Retinal pigment epithelial cell (primary cell): ENCODE results near the gene AMBP.

Experiments
- DNase-seq: peaks from one replicate; pipeline ENCODE4 v3.0.0-alpha.2; 2010; ENCODE audit warnings: low read depth
- H3K4me3 ChIP-seq: 2 replicates; pipeline ENCODE4 v1.5.1; 2011; ENCODE audit warnings: mild to moderate bottlenecking, low read length, control low read depth, moderate library complexity
- TF ChIP-seq, protein P1 (sequence below): conservative IDR thresholded peaks from 2 replicates; pipeline ENCODE4 v1.5.1; 2011; ENCODE audit warnings: low read depth, low read length, control low read depth, inconsistent platforms

The AMBP gene

DNA sequence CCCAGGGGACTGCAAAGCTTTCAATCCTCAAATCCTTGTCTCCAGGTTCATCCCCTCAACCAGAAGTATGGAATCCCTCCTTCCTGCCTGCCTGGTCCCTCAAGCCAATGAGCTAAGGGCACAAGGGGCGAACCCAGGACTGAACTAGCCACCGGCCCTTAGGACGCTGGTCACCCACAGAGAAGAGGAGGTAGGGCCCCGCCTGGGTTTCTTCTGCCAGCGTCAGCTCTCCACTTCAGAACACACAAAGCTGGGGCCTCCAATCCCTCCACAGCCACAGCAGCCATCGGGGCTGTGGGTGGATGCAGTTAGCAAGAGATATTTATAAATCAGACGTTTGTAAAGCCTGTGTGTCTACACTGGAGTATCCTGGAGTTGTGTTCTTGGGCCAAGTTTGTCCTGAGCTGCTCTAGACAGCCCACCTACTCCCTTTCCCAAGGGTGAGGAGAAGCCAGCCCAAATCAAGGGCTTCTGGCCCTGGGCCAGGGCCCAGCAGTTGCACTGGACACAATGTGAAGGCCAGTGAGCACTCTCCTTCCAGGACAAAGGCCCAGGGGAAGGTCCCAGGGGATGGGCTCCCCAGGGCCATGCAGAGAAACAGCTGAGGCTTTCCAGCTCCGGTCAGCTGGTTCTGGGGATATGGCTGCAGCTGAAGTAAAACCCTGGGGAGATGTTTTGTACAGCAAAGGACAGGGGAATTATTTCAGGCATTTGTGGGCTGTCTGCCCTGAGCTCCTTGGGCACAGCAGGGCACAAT lies 18.9 kb downstream of the AMBP start:
- no peak overlapping the region for H3K4me3 ChIP-seq
- TF ChIP-seq, protein P1, sequence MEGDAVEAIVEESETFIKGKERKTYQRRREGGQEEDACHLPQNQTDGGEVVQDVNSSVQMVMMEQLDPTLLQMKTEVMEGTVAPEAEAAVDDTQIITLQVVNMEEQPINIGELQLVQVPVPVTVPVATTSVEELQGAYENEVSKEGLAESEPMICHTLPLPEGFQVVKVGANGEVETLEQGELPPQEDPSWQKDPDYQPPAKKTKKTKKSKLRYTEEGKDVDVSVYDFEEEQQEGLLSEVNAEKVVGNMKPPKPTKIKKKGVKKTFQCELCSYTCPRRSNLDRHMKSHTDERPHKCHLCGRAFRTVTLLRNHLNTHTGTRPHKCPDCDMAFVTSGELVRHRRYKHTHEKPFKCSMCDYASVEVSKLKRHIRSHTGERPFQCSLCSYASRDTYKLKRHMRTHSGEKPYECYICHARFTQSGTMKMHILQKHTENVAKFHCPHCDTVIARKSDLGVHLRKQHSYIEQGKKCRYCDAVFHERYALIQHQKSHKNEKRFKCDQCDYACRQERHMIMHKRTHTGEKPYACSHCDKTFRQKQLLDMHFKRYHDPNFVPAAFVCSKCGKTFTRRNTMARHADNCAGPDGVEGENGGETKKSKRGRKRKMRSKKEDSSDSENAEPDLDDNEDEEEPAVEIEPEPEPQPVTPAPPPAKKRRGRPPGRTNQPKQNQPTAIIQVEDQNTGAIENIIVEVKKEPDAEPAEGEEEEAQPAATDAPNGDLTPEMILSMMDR = no peak
- DNase-seq = no peak

DNA sequence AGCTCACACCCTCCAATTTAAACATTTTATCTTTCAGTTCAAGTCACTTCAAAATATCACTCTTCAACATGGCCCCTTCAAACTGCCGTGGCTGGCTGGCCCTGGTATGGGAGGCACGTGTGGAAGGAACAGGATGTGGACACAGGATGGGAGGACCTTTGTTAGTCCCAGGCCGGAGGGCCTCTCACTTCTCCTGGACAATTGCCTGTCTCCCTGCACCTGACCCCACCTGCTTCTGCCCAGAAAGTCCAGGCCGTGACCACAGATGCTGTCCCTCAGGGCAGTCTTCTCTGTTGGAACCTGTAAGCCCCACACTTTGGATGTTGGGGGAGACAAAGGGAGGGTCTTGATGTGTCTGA lies 19.4 kb downstream of the AMBP start:
- TF ChIP-seq, protein P1 = no peak
- H3K4me3 ChIP-seq = no peak overlapping the region
- no peak for DNase-seq

DNA sequence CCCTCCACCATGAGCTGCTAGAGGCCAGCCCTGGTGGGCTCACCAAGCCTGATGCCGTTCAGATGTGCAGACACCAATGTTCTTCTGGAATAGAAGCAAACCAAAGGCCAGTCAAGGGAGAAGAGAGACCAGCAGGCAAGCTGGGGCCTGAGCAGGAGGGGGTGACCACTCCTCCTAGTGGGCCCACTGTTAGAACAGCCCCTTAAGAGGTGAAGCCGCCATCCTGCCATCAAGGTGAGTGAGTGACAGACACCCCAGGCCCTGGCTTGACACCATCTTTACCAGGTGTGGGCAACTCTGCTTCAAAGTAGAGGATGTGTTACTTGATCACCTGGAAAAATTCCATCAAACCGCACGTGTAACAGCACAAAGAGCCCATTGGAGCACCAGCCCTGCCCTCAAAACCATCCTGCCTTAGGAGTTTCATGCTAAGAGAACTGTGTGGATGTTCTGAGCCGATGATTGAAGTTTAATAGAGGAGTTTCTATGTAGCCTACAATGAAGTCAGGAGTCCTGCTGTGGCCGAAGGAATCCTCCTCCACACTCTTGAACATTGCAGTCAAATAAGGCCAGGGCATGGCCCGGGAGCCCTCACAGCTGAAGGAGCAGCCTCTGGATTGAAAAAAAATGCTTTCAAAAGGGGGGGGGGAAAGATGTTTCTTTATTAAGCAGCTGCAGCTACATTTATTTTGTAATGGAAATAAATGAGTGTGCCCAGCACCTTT lies 20.8 kb downstream of the AMBP start:
- no peak for DNase-seq
- H3K4me3 ChIP-seq = no peak overlapping the region
- TF ChIP-seq, protein P1 = no peak

DNA sequence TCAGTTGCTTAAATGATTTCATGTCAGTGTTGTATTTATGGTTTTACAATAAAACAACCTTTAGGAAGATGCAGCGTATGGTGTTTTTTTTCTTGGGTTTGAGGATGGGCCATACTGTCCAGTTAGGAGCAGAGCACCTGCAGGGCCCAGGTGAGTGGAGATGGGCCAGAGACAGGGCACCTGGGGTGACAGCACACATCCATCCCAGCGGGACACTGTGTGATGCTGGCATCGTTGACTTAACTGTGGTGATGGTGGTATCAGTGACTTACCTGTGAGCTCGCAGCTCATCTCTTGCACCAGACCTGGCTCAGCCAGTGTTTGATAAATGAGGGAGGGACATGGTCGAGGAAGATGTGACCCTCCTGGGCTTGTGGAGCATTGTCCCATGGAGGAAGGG lies 21.6 kb downstream of the AMBP start:
- no peak for DNase-seq
- no peak overlapping the region for H3K4me3 ChIP-seq
- TF ChIP-seq, protein P1 = no peak

DNA sequence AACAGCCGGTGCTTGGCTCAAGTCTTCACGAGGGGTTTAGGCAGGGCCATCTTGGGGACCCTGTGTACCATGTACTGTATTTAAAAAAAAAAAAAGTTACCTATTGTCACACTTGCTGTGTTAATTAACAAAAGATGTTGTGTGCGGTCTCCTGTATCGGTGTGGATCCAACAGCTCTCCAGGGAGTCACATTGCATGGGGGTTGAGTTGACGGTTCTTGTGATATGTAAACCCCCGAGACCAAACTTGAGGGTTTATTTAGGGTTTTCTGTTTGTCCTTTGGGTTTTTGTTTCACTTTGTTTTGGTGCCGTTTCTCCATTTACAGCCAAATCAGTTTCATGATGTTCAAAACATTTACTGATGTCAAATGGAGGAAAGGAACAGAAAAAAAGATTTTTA lies 22.2 kb downstream of the AMBP start:
- no peak overlapping the region for H3K4me3 ChIP-seq
- TF ChIP-seq, protein P1 = no peak
- no peak for DNase-seq

DNA sequence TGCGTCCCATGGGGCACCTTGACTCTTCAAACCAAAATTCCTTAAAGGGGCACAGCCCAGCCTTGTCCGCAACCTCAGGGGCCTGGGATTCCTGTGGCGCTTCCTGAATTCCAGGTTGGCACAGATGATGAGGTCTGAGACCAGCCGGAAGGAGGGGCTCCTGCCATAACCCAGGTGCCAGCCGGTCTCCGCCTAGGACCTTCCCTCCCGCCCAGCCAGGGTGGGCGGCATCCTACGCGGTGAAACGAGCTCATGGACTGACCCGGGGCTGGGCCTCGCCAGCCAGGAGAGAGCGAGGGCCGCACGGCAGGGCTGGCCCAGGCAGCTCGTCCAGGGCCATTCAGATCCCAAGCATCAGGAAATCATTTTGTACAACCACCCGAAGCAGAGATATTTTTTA lies 23.0 kb downstream of the AMBP start:
- TF ChIP-seq, protein P1 = no peak
- H3K4me3 ChIP-seq = no peak overlapping the region
- DNase-seq = no peak

DNA sequence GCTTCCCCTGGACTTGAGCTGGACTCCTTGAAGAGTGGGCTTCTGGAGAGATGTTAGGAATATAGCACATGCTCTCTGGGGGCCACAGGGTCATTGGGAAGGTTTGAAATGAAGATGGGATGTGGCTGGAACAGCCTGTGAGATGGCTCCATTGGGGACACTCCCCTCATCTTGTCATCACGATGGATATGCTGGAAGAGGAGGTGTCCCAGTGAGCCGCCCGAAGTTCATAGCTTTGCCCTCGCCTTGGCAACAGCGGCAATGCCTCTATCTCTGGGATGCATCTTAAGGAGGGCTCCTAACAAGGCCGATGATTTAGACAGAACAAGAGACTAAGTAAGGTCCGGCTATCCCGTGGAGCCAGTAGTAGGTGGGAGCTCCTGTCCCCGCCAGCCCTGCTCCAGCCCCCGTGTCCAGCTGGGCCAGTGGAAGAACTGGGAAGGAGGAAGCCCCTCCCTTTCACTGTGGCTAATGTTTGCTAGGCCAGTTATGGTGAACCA lies 23.9 kb downstream of the AMBP start:
- TF ChIP-seq, protein P1 = no peak
- no peak overlapping the region for H3K4me3 ChIP-seq
- DNase-seq = no peak
